Peyer's patch (tissue), 4 donors: ENCODE results near the gene RNF220. TPM values are rescaled to one million over a fixed set of nuclear protein-coding genes. Genes with fewer than 3 reads are reported as not detected.

Experiments used
- DNase-seq, 3 donors: peaks; one replicate each; pipeline ENCODE4 v3.0.0-alpha.2; 2017 to 2019
- H3K27ac ChIP-seq, 4 donors: fragments of 200-600 bp; sonication (generic); one replicate each; pipeline ENCODE4 v1.5.1; 2016 to 2019
- H3K27me3 ChIP-seq, 2 donors: fragments of 200-600 bp; sonication (generic); one replicate each; pipeline ENCODE4 v1.5.1; 2019
- H3K36me3 ChIP-seq, 3 donors: fragments of 200-600 bp; sonication (generic); one replicate each; pipeline ENCODE4 v1.5.1; 2016 to 2019
- H3K4me1 ChIP-seq, 4 donors: fragments of 200-600 bp; sonication (generic); one replicate each; pipeline ENCODE4 v1.5.1; 2016 to 2019
- H3K4me3 ChIP-seq, 4 donors: fragments of 200-600 bp; sonication (generic); 1 replicate in 3 of 4; 2 replicates in 1 of 4; pipeline ENCODE4 v1.5.1; 2016 to 2019; ENCODE audit warnings: mild to moderate bottlenecking in 1 of 4
- H3K9me3 ChIP-seq, 4 donors: fragments of 200-600 bp; sonication (generic); one replicate each; pipeline ENCODE4 v1.5.1; 2016 to 2019; ENCODE audit warnings: mild to moderate bottlenecking in 1 of 4
- POLR2A ChIP-seq, 2 donors: fragments of 450-650 bp; IDR thresholded peaks; one replicate each; pipeline ENCODE4 v1.5.1; 2017; ENCODE audit warnings: antibody characterized with exemption in 2 of 2, mild to moderate bottlenecking in 2 of 2, moderate library complexity in 2 of 2
- total RNA-seq, 4 donors: library from RNA; depleted of rRNA; stranded (reverse); fragments of >200 nt; gene quantifications; one replicate each; pipeline ENCODE4 v1.1.0, GENCODE V29; 2016
- TF ChIP-seq, protein P1 (sequence below), 6 experiments: fragments of 450-650 bp in 4 of 6; fragments of 200-600 bp in 2 of 6; sonication (generic) in 1 of 6; IDR thresholded peaks; one replicate each; pipeline ENCODE4 v1.5.1; 2017 to 2019; ENCODE audit warnings: antibody characterized with exemption in 6 of 6, mild to moderate bottlenecking in 3 of 6, moderate library complexity in 1 of 6

The RNF220 gene
- total RNA-seq, 4 donors from 2014 or later = 107 to 152 (median 114) TPM

- no peak for TF ChIP-seq POLR2A (IDR thresholded peaks at IDR 0.05)
- TF ChIP-seq, protein P1, sequence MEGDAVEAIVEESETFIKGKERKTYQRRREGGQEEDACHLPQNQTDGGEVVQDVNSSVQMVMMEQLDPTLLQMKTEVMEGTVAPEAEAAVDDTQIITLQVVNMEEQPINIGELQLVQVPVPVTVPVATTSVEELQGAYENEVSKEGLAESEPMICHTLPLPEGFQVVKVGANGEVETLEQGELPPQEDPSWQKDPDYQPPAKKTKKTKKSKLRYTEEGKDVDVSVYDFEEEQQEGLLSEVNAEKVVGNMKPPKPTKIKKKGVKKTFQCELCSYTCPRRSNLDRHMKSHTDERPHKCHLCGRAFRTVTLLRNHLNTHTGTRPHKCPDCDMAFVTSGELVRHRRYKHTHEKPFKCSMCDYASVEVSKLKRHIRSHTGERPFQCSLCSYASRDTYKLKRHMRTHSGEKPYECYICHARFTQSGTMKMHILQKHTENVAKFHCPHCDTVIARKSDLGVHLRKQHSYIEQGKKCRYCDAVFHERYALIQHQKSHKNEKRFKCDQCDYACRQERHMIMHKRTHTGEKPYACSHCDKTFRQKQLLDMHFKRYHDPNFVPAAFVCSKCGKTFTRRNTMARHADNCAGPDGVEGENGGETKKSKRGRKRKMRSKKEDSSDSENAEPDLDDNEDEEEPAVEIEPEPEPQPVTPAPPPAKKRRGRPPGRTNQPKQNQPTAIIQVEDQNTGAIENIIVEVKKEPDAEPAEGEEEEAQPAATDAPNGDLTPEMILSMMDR (IDR thresholded peaks at IDR 0.05) = no peak
- H3K27me3 ChIP-seq = peaks cover 0 to 21% of the 10 kb centered on the region in 2 donors
- H3K4me1 ChIP-seq = peaks cover 0 to 19% (median 5%) of the 10 kb centered on the region in 4 donors
- no peaks in the 10 kb centered on the region for H3K36me3 ChIP-seq
- no peaks in the 10 kb centered on the region for H3K9me3 ChIP-seq
- no peak overlapping the region for H3K27ac ChIP-seq
- no peak overlapping the region for H3K4me3 ChIP-seq
- DNase-seq = no peak
Measured at GRCh38 chr1:44401256-44402228, 3.5 kb upstream of the RNF220 start.

- H3K27ac ChIP-seq = no peak overlapping the region
- peaks cover 0 to 40% of the 10 kb centered on the region in 2 donors for H3K27me3 ChIP-seq
- DNase-seq = peak; percentile 30 to 52 (median 47)
Measured at GRCh38 chr1:44405798-44406736, 1.0 kb downstream of the RNF220 start.

DNA sequence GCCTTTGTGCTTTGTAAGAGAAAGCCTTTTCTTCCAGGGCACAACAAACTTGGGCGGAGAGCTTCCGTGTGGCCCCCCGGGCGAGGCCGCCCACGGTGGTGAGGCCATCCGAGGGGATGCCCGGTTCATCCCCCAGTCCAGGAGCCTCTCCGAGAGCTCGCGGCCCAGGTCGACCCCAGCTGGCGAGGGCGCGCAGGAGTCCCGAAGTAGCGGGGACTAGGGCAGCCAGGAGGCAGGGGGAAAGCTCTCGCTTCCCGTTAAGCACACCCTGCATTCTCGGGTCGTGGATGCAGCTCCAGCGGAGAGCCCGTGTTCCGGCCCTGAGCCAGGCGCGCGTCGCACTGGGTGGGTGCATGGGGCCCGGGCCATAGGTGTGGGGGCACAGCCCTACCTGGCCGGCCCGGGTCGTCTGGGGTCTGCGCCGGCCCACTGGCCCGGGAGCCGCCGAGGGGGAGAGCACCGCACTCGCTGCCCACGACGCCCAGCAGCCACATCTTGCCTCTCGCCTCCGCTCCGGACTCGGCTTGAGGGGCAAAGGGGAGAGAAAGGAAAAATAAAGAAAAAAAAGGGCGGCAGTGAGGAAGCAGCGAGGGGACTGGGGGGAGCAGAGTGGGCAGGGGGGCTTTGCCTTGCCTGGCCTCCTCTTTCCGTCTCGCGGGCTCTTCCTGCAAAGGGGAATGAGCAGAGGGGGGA, 1.8 kb downstream of the RNF220 start:
- H3K4me1 ChIP-seq = peaks cover 0 to 36% (median 16%) of the 10 kb centered on the region in 4 donors
- H3K27ac ChIP-seq = no peak overlapping the region
- H3K27me3 ChIP-seq = peaks cover 0 to 40% of the 10 kb centered on the region in 2 donors
- H3K36me3 ChIP-seq = no peaks in the 10 kb centered on the region
- H3K4me3 ChIP-seq = peak overlapping the region; percentile 24 to 50 (median 48)
- TF ChIP-seq, protein P1 (IDR thresholded peaks at IDR 0.05) = no peak
- TF ChIP-seq POLR2A (IDR thresholded peaks at IDR 0.05) = no peak
- H3K9me3 ChIP-seq = no peaks in the 10 kb centered on the region
- DNase-seq = peak in 2 of 3 donors; percentile 43 to 49

More at GRCh38 chr1:44405798-44406736, 1.0 kb downstream of the RNF220 start:
- no peak for TF ChIP-seq POLR2A (IDR thresholded peaks at IDR 0.05)
- TF ChIP-seq, protein P1 (IDR thresholded peaks at IDR 0.05) = no peak
- no peaks in the 10 kb centered on the region for H3K9me3 ChIP-seq
- H3K4me3 ChIP-seq = peak overlapping the region; percentile 24 to 50 (median 48)
- no peaks in the 10 kb centered on the region for H3K36me3 ChIP-seq
- peaks cover 0 to 36% (median 16%) of the 10 kb centered on the region in 4 donors for H3K4me1 ChIP-seq

- no peak overlapping the region for H3K27ac ChIP-seq
- H3K4me3 ChIP-seq = peak overlapping the region in 3 of 4 donors; percentile 27 to 49 (median 46)
- peaks cover 0 to 40% of the 10 kb centered on the region in 2 donors for H3K27me3 ChIP-seq
- H3K36me3 ChIP-seq = no peaks in the 10 kb centered on the region
- no peaks in the 10 kb centered on the region for H3K9me3 ChIP-seq
- peak in 1 of 3 donors; percentile 47 for DNase-seq
- no peak for TF ChIP-seq POLR2A (IDR thresholded peaks at IDR 0.05)
- TF ChIP-seq, protein P1 (IDR thresholded peaks at IDR 0.05) = no peak
- H3K4me1 ChIP-seq = peaks cover 0 to 36% (median 16%) of the 10 kb centered on the region in 4 donors
Measured at GRCh38 chr1:44407430-44408211, 2.6 kb downstream of the RNF220 start.
